ENCODE measurements around the gene OSR1. TPM values are rescaled to one million over a fixed set of nuclear protein-coding genes. Genes with fewer than 3 reads are reported as not detected.

Gene OSR1
- total and polyA plus RNA-seq, 9 of the 15 experiments (the other 6 are each of a cell fraction or from before 2014, with no cell fraction given), result not detected

DNA sequence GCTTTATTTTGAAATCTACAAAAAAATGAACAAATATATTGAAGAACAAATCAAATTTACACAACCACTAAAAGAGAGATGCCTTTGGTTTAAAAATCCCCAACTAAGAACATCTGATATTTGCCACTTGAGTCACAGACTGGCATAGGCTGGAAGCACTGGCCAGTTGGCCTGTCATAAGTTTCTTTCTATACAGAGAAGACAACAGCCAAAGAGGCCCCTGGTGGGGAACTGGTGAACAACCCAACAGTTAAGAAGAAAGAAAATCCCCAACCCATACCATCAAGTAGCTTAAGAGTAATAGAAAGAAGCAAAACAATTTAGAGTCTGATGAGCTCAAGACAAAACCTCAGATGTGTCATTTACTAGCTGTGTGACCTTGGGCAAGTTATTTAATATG is 45.5 kb downstream of the OSR1 start (continued):
- TF ChIP-seq, protein P1, sequence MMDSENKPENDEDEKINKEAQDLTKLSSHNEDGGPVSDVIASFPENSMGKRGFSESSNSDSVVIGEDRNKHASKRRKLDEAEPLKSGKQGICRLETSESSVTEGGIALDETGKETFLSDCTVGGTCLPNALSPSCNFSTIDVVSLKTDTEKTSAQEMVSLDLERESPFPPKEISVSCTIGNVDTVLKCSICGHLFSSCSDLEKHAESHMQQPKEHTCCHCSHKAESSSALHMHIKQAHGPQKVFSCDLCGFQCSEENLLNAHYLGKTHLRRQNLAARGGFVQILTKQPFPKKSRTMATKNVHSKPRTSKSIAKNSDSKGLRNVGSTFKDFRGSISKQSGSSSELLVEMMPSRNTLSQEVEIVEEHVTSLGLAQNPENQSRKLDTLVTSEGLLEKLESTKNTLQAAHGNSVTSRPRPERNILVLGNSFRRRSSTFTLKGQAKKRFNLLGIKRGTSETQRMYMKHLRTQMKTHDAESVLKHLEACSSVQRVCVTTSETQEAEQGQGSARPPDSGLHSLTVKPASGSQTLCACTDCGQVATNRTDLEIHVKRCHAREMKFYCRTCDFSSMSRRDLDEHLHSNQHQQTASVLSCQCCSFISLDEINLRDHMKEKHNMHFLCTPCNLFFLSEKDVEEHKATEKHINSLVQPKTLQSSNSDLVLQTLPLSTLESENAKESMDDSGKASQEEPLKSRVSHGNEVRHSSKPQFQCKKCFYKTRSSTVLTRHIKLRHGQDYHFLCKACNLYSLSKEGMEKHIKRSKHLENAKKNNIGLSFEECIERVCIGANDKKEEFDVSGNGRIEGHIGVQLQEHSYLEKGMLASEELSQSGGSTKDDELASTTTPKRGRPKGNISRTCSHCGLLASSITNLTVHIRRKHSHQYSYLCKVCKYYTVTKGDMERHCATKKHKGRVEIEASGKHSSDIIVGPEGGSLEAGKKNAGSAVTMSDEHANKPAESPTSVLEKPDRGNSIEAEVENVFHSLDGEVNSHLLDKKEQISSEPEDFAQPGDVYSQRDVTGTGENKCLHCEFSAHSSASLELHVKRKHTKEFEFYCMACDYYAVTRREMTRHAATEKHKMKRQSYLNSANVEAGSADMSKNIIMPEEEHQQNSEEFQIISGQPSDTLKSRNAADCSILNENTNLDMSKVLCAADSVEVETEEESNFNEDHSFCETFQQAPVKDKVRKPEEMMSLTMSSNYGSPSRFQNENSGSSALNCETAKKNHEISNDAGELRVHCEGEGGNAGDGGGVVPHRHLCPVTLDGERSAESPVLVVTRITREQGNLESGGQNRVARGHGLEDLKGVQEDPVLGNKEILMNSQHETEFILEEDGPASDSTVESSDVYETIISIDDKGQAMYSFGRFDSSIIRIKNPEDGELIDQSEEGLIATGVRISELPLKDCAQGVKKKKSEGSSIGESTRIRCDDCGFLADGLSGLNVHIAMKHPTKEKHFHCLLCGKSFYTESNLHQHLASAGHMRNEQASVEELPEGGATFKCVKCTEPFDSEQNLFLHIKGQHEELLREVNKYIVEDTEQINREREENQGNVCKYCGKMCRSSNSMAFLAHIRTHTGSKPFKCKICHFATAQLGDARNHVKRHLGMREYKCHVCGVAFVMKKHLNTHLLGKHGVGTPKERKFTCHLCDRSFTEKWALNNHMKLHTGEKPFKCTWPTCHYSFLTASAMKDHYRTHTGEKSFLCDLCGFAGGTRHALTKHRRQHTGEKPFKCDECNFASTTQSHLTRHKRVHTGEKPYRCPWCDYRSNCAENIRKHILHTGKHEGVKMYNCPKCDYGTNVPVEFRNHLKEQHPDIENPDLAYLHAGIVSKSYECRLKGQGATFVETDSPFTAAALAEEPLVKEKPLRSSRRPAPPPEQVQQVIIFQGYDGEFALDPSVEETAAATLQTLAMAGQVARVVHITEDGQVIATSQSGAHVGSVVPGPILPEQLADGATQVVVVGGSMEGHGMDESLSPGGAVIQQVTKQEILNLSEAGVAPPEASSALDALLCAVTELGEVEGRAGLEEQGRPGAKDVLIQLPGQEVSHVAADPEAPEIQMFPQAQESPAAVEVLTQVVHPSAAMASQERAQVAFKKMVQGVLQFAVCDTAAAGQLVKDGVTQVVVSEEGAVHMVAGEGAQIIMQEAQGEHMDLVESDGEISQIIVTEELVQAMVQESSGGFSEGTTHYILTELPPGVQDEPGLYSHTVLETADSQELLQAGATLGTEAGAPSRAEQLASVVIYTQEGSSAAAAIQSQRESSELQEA (IDR thresholded peaks at IDR 0.05; ENCODE audit: low read depth), result no peak
- TF ChIP-seq, protein P2, sequence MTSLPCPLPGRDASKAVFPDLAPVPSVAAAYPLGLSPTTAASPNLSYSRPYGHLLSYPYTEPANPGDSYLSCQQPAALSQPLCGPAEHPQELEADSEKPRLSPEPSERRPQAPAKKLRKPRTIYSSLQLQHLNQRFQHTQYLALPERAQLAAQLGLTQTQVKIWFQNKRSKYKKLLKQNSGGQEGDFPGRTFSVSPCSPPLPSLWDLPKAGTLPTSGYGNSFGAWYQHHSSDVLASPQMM (CRISPR knock-in tag; IDR thresholded peaks at IDR 0.05), result no peak
- TF ChIP-seq NCOR1 (IDR thresholded peaks at IDR 0.05) (no peak), EGR1 (conservative IDR thresholded peaks at IDR 0.05) (no peak), STAT5A (IDR thresholded peaks at IDR 0.05; ENCODE audit: borderline replicate concordance, low read length) (no peak), MAFF (IDR thresholded peaks at IDR 0.05; ENCODE audit: low read length) (no peak), SRSF9 (IDR thresholded peaks at IDR 0.05; ENCODE audit: borderline replicate concordance, low read depth, low read length) (no peak), ZNF146 (CRISPR knock-in tag; IDR thresholded peaks at IDR 0.05; ENCODE audit: unreplicated experiment) (no peak), ZNF695 (CRISPR knock-in tag; IDR thresholded peaks at IDR 0.05) (no peak), CSDE1 (IDR thresholded peaks at IDR 0.05) (no peak), ZNF586 (CRISPR knock-in tag; conservative IDR thresholded peaks at IDR 0.05) (no peak)
- TF ChIP-seq, protein P3, sequence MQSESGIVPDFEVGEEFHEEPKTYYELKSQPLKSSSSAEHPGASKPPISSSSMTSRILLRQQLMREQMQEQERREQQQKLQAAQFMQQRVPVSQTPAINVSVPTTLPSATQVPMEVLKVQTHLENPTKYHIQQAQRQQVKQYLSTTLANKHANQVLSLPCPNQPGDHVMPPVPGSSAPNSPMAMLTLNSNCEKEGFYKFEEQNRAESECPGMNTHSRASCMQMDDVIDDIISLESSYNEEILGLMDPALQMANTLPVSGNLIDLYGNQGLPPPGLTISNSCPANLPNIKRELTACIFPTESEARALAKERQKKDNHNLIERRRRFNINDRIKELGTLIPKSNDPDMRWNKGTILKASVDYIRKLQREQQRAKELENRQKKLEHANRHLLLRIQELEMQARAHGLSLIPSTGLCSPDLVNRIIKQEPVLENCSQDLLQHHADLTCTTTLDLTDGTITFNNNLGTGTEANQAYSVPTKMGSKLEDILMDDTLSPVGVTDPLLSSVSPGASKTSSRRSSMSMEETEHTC (IDR thresholded peaks at IDR 0.05), result no peak
- TF ChIP-seq, protein P4, sequence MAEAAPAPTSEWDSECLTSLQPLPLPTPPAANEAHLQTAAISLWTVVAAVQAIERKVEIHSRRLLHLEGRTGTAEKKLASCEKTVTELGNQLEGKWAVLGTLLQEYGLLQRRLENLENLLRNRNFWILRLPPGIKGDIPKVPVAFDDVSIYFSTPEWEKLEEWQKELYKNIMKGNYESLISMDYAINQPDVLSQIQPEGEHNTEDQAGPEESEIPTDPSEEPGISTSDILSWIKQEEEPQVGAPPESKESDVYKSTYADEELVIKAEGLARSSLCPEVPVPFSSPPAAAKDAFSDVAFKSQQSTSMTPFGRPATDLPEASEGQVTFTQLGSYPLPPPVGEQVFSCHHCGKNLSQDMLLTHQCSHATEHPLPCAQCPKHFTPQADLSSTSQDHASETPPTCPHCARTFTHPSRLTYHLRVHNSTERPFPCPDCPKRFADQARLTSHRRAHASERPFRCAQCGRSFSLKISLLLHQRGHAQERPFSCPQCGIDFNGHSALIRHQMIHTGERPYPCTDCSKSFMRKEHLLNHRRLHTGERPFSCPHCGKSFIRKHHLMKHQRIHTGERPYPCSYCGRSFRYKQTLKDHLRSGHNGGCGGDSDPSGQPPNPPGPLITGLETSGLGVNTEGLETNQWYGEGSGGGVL (CRISPR knock-in tag; IDR thresholded peaks at IDR 0.05), result no peak
- TF ChIP-seq, protein P5, sequence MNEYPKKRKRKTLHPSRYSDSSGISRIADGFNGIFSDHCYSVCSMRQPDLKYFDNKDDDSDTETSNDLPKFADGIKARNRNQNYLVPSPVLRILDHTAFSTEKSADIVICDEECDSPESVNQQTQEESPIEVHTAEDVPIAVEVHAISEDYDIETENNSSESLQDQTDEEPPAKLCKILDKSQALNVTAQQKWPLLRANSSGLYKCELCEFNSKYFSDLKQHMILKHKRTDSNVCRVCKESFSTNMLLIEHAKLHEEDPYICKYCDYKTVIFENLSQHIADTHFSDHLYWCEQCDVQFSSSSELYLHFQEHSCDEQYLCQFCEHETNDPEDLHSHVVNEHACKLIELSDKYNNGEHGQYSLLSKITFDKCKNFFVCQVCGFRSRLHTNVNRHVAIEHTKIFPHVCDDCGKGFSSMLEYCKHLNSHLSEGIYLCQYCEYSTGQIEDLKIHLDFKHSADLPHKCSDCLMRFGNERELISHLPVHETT (CRISPR knock-in tag; conservative IDR thresholded peaks at IDR 0.05 in 1 of 2, IDR thresholded peaks at IDR 0.05 in 1 of 2), result no peak
